Measurements from ENCODE around the gene RFX5. TPM values are rescaled to one million over a fixed set of nuclear protein-coding genes. Genes with fewer than 3 reads are reported as not detected.

The RFX5 gene
- total RNA-seq, 1 experiment from 2014 or later: 52.7 TPM

GRCh38 chr1:151325646-151326429, 21.2 kb downstream of the RFX5 start (continued):
- no peak for TF ChIP-seq EZH2 (IDR thresholded peaks at IDR 0.05)

GRCh38 chr1:151325231-151325630, 21.8 kb downstream of the RFX5 start:
- Histone ChIP-seq H3K4me2 (ENCODE audit: low read length) (no peak overlapping the region), H3K9ac (ENCODE audit: low read length) (no peak overlapping the region), H3K4me1 (ENCODE audit: control insufficient read depth in 1 of 2, insufficient read depth in 2 of 2, low read length in 2 of 2) (peaks cover 12 to 24% of the 10 kb centered on the region in 2 experiments), H4K20me1 (ENCODE audit: insufficient read depth) (no peaks in the 10 kb centered on the region), H3K9me3 (ENCODE audit: control insufficient read depth in 1 of 2, insufficient read depth in 1 of 2, low read depth in 1 of 2, low read length in 2 of 2) (no peaks in the 10 kb centered on the region), H2AFZ (ENCODE audit: low read depth, low read length, poor library complexity, severe bottlenecking) (no peak overlapping the region), H3K27ac (ENCODE audit: low read depth, low read length) (no peak overlapping the region), H3K36me3 (ENCODE audit: control insufficient read depth in 1 of 2, insufficient read depth in 2 of 2, low read length in 2 of 2) (peaks cover 0 to 2% of the 10 kb centered on the region in 2 experiments; a peak in 1 of 4 replicates), H3K79me2 (ENCODE audit: insufficient read depth, low read length) (peaks cover 14% of the 10 kb centered on the region), H3K4me3 (replicated peaks in 1 of 2; ENCODE audit: low read depth in 1 of 2, low read length in 2 of 2) (no peak overlapping the region), H3K27me3 (ENCODE audit: insufficient read depth, low read length) (no peaks in the 10 kb centered on the region), H3K9me2 (ENCODE audit: insufficient read depth) (no peaks in the 10 kb centered on the region)
- ChIA-PET RAD21 (ENCODE audit: low non-redundant PET in 1 of 2, low total read pairs in 2 of 2, uncharacterized antibody in 2 of 2, unreplicated experiment in 2 of 2) (no interaction called here), POLR2A (no interaction called here), CTCF (interaction anchor here (1.1 kb wide), 2 partner anchors 15 to 24 kb away, joined by 4 to 6 read pairs; no protein-coding TSS in a partner anchor)
- BruUV-seq (replicated peaks): no TSS peak
- intact Hi-C loops (cut with micrococcal nuclease): loop anchor here (5.0 kb wide), 1 partner anchor 128 kb away; the partner anchor contains the start of gene PIP5K1A
- ATAC-seq: no peak
- no peak for DNase-seq (ENCODE audit: low read depth, low spot score)
- TF ChIP-seq ZNF274 (IDR thresholded peaks at IDR 0.05; ENCODE audit: low read depth, low read length) (no peak), TCF7L2 (IDR thresholded peaks at IDR 0.05; ENCODE audit: borderline replicate concordance, extremely low read depth, insufficient read depth, insufficient read length) (no peak), EZH2 (IDR thresholded peaks at IDR 0.05) (no peak), SIN3A (IDR thresholded peaks at IDR 0.05; ENCODE audit: low read depth) (no peak), EZH2phosphoT487 (IDR thresholded peaks at IDR 0.05; ENCODE audit: borderline replicate concordance) (no peak), ELF1 (IDR thresholded peaks at IDR 0.05; ENCODE audit: borderline replicate concordance, low read depth) (no peak), FOSL1 (IDR thresholded peaks at IDR 0.05; ENCODE audit: low read depth) (no peak), RAD21 (IDR thresholded peaks at IDR 0.05; ENCODE audit: low read depth) (no peak), YY1 (IDR thresholded peaks at IDR 0.05; ENCODE audit: extremely low read depth, insufficient replicate concordance, low read depth, low read length) (no peak), CBX3 (IDR thresholded peaks at IDR 0.05; ENCODE audit: low read depth) (no peak), CEBPB (IDR thresholded peaks at IDR 0.05; ENCODE audit: low read depth) (no peak), POLR2AphosphoS5 (IDR thresholded peaks at IDR 0.05; ENCODE audit: low read depth, low read length) (no peak), ATF3 (IDR thresholded peaks at IDR 0.05) (no peak), REST (IDR thresholded peaks at IDR 0.05; ENCODE audit: low read depth) (no peak), MAX (IDR thresholded peaks at IDR 0.05) (no peak), JUND (IDR thresholded peaks at IDR 0.05) (no peak)
- TF ChIP-seq, protein P1, sequence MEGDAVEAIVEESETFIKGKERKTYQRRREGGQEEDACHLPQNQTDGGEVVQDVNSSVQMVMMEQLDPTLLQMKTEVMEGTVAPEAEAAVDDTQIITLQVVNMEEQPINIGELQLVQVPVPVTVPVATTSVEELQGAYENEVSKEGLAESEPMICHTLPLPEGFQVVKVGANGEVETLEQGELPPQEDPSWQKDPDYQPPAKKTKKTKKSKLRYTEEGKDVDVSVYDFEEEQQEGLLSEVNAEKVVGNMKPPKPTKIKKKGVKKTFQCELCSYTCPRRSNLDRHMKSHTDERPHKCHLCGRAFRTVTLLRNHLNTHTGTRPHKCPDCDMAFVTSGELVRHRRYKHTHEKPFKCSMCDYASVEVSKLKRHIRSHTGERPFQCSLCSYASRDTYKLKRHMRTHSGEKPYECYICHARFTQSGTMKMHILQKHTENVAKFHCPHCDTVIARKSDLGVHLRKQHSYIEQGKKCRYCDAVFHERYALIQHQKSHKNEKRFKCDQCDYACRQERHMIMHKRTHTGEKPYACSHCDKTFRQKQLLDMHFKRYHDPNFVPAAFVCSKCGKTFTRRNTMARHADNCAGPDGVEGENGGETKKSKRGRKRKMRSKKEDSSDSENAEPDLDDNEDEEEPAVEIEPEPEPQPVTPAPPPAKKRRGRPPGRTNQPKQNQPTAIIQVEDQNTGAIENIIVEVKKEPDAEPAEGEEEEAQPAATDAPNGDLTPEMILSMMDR (IDR thresholded peaks at IDR 0.05 in 2 of 3, conservative IDR thresholded peaks at IDR 0.05 in 1 of 3; ENCODE audit: borderline replicate concordance in 1 of 3, insufficient read depth in 1 of 3, low read depth in 2 of 3, low read length in 2 of 3): no peak

All from HCT116 (cell line).